Heart left ventricle (tissue), 16 donors: ENCODE measurements around the gene VPS45. TPM values are rescaled to one million over a fixed set of nuclear protein-coding genes. Genes with fewer than 3 reads are reported as not detected.

Experiments
- ATAC-seq, 4 donors: fragments of 200-7000 bp; cut with Tn5 transposase; one replicate each; pipeline ENCODE4 v1.9.1; 2020 to 2022; ENCODE audit warnings: moderate library complexity in 4 of 4, mild to moderate bottlenecking in 3 of 4, moderate number of reproducible peaks in 1 of 4
- DNase-seq, 5 donors: peaks; one replicate each; pipeline ENCODE4 v3.0.0-alpha.2; 2020
- H3K27ac ChIP-seq, 12 donors: fragments of 200-600 bp; sonication (generic) in 4 of 12; one replicate each; pipeline versions ENCODE4 v1.5.0 to v1.8.0; 2016 to 2022; ENCODE audit warnings: mild to moderate bottlenecking in 2 of 12
- H3K27me3 ChIP-seq, 9 donors: fragments of 200-600 bp; sonication (generic) in 2 of 9; one replicate each; pipeline versions ENCODE4 v1.5.1 to v1.8.0; 2016 to 2022; ENCODE audit warnings: mild to moderate bottlenecking in 3 of 9
- H3K36me3 ChIP-seq, 9 donors: fragments of 200-600 bp; sonication (generic) in 2 of 9; one replicate each; pipeline versions ENCODE4 v1.5.0 to v1.8.0; 2018 to 2022; ENCODE audit warnings: mild to moderate bottlenecking in 2 of 9
- H3K4me1 ChIP-seq, 12 donors: fragments of 200-600 bp; sonication (generic) in 4 of 12; one replicate each; pipeline versions ENCODE4 v1.5.0 to v1.8.0; 2016 to 2022; ENCODE audit warnings: mild to moderate bottlenecking in 3 of 12
- H3K4me3 ChIP-seq, 12 donors: fragments of 200-600 bp; sonication (generic) in 4 of 12; one replicate each; pipeline versions ENCODE4 v1.5.0 to v1.8.0; 2017 to 2022; ENCODE audit warnings: mild to moderate bottlenecking in 9 of 12, moderate library complexity in 4 of 12
- H3K9me3 ChIP-seq, 12 donors: fragments of 200-600 bp; sonication (generic) in 4 of 12; one replicate each; pipeline versions ENCODE4 v1.5.0 to v1.8.0; 2016 to 2022; ENCODE audit warnings: mild to moderate bottlenecking in 1 of 12
- CTCF ChIP-seq, 12 donors: fragments of 200-600 bp; sonication (generic) in 4 of 12; IDR thresholded peaks; one replicate each; pipeline versions ENCODE4 v1.5.0 to v1.8.0; 2018 to 2022; ENCODE audit warnings: antibody characterized with exemption in 12 of 12, mild to moderate bottlenecking in 5 of 12
- POLR2A ChIP-seq, 2 donors: fragments of 450-650 bp; IDR thresholded peaks; one replicate each; pipeline ENCODE4 v1.6.1; 2017; ENCODE audit warnings: antibody characterized with exemption in 2 of 2, mild to moderate bottlenecking in 2 of 2, moderate library complexity in 2 of 2
- WGBS, 4 donors: extraction: QIAGEN DNeasy Blood & Tissue Kit in 2 of 4; methylation state at CpG; one replicate each; pipeline versions ENCODE4 v1.1.5 to v1.1.7; 2013 to 2018; 5-methylcytosine and 5-hydroxymethylcytosine counted together
- intact Hi-C, 10 donors: fragments of 100-400 bp; cut with DNase I; formaldehyde crosslinking; loops; one replicate each; pipeline versions ENCODE4 v1.11.1 to v1.14.2; 2022
- polyA plus RNA-seq, 2 donors: library from polyadenylated mRNA; stranded (reverse); fragments of 200-250 nt; gene quantifications; one replicate each; pipeline ENCODE4 v1.2.3, GENCODE V29; 2013
- total RNA-seq, 9 donors: library from RNA; depleted of rRNA in 2 of 9; stranded (reverse); fragments of >200 nt in 2 of 9; fragmentation: NEBNext Ultra II Directional in 3 of 9; extraction: Animal tissue kit (Norgen Biotek cat#: 25700) in 3 of 9; gene quantifications; one replicate each; pipeline versions ENCODE4 v1.1.0 to v1.2.4, GENCODE V29; 2016 to 2023
- donor health status: ischemic (EF 13 %, LVEDD 7.1; RV severe dilation, severe dysfunction).
- donor health status: healthy with polysubstance abuse.
- donor health status: DM: no; HTN: yes; CAD: no.
- donor health status: DM: no; HTN: no; CAD: no.
- donor health status: ischemic (EF 25% LVEDD 6.9; RV normal size, moderate dysfunction).
- donor health status: ischemic (EF 25% LVEDD 5.7; RV mildly dilated, moderate dysfunction).
- donor health status: healthy.
- donor health status: DM: yes; HTN: yes; CAD: no.
- donor health status: ischemic (EF 35%, LVEDD 5.7; RV mildly dilated, moderate dysfunction).
- donor health status: nonischemic (EF 11% LVEDD 7.7; RV severe dilation, severe dysfunction).
- donor health status: DM: yes; HTN: yes; CAD: no.
- donor health status: PGD.
- donor health status: ischemic (EF 29% LVEDD 5.4; RV normal size, mild dysfunction).
- donor health status: nonischemic (EF 23%, LVEDD 6.1; RV moderate dilation, normal function).

VPS45 gene
- total and polyA plus RNA-seq, 11 donors, result 30.4 to 67.7 (median 49.2) TPM

GRCh38 chr1:150151291-150152181 lies 84.0 kb downstream of the VPS45 start:
- ATAC-seq (peak in 2 of 4 donors; percentile 45 to 54), DNase-seq (peak in 4 of 5 donors; percentile 39 to 78 (median 46))

DNA sequence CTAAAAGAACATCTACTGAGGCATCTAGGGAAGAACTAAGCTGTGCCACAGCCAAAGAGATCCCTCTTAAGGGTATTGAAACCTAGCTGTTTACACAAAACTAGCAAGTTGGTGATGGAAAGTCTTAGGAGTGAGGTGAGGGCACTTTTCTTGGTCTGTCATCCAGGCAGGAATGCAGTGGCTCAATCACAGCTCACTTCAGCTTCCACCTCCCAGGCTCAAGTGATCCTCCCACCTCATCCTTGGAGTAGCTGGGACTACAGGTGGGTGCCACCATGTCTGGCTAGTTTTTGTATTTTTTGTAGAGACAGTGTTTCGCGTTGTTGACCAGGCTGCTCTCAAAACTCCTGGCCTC lies 84.6 kb downstream of the VPS45 start:
- intact Hi-C loops, result loop anchor here in 1 of 10 donors (5.0 kb wide), 1 partner anchor 60 kb away; no protein-coding TSS in a partner anchor
- TF ChIP-seq CTCF (IDR thresholded peaks at IDR 0.05) (no peak), POLR2A (IDR thresholded peaks at IDR 0.05) (no peak)
- Histone ChIP-seq H3K36me3 (peaks cover 0 to 53% (median 45%) of the 10 kb centered on the region in 9 donors), H3K4me1 (peaks cover 3 to 72% (median 40%) of the 10 kb centered on the region in 12 donors), H3K27ac (peak overlapping the region in 10 of 12 donors; percentile 89 to 98 (median 94)), H3K9me3 (no peaks in the 10 kb centered on the region), H3K27me3 (no peaks in the 10 kb centered on the region), H3K4me3 (peak overlapping the region in 9 of 12 donors; percentile 77 to 93 (median 87))
- 56 to 63% (median 61%) methylated on average over 2 of the region's 2 CpGs for WGBS, 4 donors
- ATAC-seq (no peak), DNase-seq (no peak)

More at GRCh38 chr1:150151291-150152181, 84.0 kb downstream of the VPS45 start:
- Histone ChIP-seq H3K27ac (peak overlapping the region; percentile 85 to 98 (median 92)), H3K9me3 (no peaks in the 10 kb centered on the region), H3K4me3 (peak overlapping the region; percentile 71 to 93 (median 86)), H3K4me1 (peaks cover 3 to 66% (median 40%) of the 10 kb centered on the region in 12 donors), H3K27me3 (no peaks in the 10 kb centered on the region), H3K36me3 (peaks cover 0 to 47% (median 39%) of the 10 kb centered on the region in 9 donors)
- intact Hi-C loops, result loop anchor here in 1 of 10 donors (5.0 kb wide), 1 partner anchor 59 kb away; no protein-coding TSS in a partner anchor
- TF ChIP-seq CTCF (IDR thresholded peaks at IDR 0.05), result no peak
- no peak for TF ChIP-seq POLR2A (IDR thresholded peaks at IDR 0.05)
- WGBS, 4 donors, result 11 to 18% (median 16%) methylated on average over 15 of the region's 15 CpGs

- peak overlapping the region in 7 of 12 donors; percentile 4 to 93 (median 86) for H3K4me3 ChIP-seq
- peaks cover 0 to 61% (median 52%) of the 10 kb centered on the region in 9 donors for H3K36me3 ChIP-seq
- DNase-seq (peak in 3 of 5 donors; percentile 27 to 42 (median 39)), ATAC-seq (peak in 3 of 4 donors; percentile 27 to 49 (median 48))
- 73 to 76% (median 75%) methylated on average over 8 of the region's 8 CpGs for WGBS, 4 donors
- TF ChIP-seq POLR2A (IDR thresholded peaks at IDR 0.05) (no peak), CTCF (IDR thresholded peaks at IDR 0.05) (no peak)
- no peaks in the 10 kb centered on the region for H3K9me3 ChIP-seq
- H3K27me3 ChIP-seq, result no peaks in the 10 kb centered on the region
- peaks cover 3 to 79% (median 40%) of the 10 kb centered on the region in 12 donors for H3K4me1 ChIP-seq
- peak overlapping the region in 11 of 12 donors; percentile 19 to 98 (median 93) for H3K27ac ChIP-seq
- intact Hi-C loops, result loop anchor here in 1 of 10 donors (5.0 kb wide), 1 partner anchor 61 kb away; no protein-coding TSS in a partner anchor
Measured at GRCh38 chr1:150152772-150153456, 85.3 kb downstream of the VPS45 start.
